HepG2 (cell line): ENCODE data around the gene ISOC2. TPM values are rescaled to one million over a fixed set of nuclear protein-coding genes. Genes with fewer than 3 reads are reported as not detected.

ENCODE experiments used
- ATAC-seq: fragments of 200-7000 bp; cut with Tn5 transposase; 3 replicates; pipeline ENCODE4 v1.9.1; 2020; ENCODE audit warnings: mild to moderate bottlenecking, moderate library complexity
- BruUV-seq: library from RNA; stranded (reverse); fragments of 400-500 nt; replicated peaks from 2 replicates; lab custom pipeline; 2021; lab: Mats Ljungman, UMichigan
- CTCF ChIA-PET: fragments of 300-600 bp; formaldehyde crosslinking; extraction: SDS; loops from one replicate; lab custom pipeline; 2021; ENCODE audit warnings: low total read pairs, inconsistent platforms, low intra/inter-chr PET ratio; lab: Yijun Ruan, JAX
- POLR2A ChIA-PET: fragments of 350-600 bp; sonication (Branson Sonifier 250); formaldehyde crosslinking; loops from one replicate; lab custom pipeline; 2020; ENCODE audit warnings: antibody characterized with exemption, inconsistent platforms; lab: Yijun Ruan, JAX
- DNase-seq: peaks from one replicate; pipeline ENCODE4 v3.0.0-alpha.2; 2015; ENCODE audit warnings: low spot score
- FAIRE-seq: peaks from 3 replicates; lab custom pipeline; 2011; peaks lifted over from hg19 to GRCh38; lab: Jason Lieb, UNC
- H2AFZ ChIP-seq: one replicate; pipeline ENCODE4 v1.6.1; 2011; ENCODE audit warnings: low read length, inconsistent platforms
- H3K27ac ChIP-seq: fragments of 300-600 bp; 3 replicates; pipeline ENCODE4 v1.8.0; 2011; ENCODE audit warnings: mixed run types, mild to moderate bottlenecking, mixed read lengths, low read length, inconsistent platforms; ENCODE audit not compliant: insufficient read depth; ENCODE audit errors: extremely low read length
- H3K27me3 ChIP-seq, 2 experiments: fragments of 200-600 bp in 1 of 2; 2 replicates in 1 of 2; 3 replicates in 1 of 2; pipeline versions ENCODE4 v1.6.0 to v1.8.0; 2011; ENCODE audit warnings: low read length in 2 of 2, mild to moderate bottlenecking in 2 of 2, moderate library complexity in 2 of 2, inconsistent platforms in 1 of 2; ENCODE audit not compliant: insufficient read depth in 2 of 2, control insufficient read depth in 1 of 2
- H3K36me3 ChIP-seq, 2 experiments: fragments of 200-600 bp in 1 of 2; replicated peaks in 1 of 2; 2 replicates in 1 of 2; 3 replicates in 1 of 2; pipeline versions ENCODE4 v1.5.1 to v1.8.0; 2011; ENCODE audit warnings: low read length in 2 of 2, inconsistent platforms in 1 of 2; ENCODE audit not compliant: insufficient read depth in 2 of 2, control insufficient read depth in 1 of 2
- H3K4me1 ChIP-seq: 2 replicates; pipeline ENCODE4 v1.5.1; 2012; ENCODE audit warnings: low read length, inconsistent platforms; ENCODE audit not compliant: insufficient read depth
- H3K4me2 ChIP-seq: 2 replicates; pipeline ENCODE4 v1.6.0; 2011; ENCODE audit warnings: low read depth, low read length, inconsistent platforms
- H3K4me3 ChIP-seq, 3 experiments: fragments of 200-600 bp in 1 of 3; sonication (generic), shearing (Covaris generic) in 1 of 3; replicated peaks in 1 of 3; 2 replicates each; pipeline ENCODE4 v1.5.1; 2011 to 2016; ENCODE audit warnings: low read length in 3 of 3, inconsistent platforms in 2 of 3, low read depth in 2 of 3, mild to moderate bottlenecking in 2 of 3, control low read depth in 1 of 3, mixed read lengths in 1 of 3; ENCODE audit not compliant: insufficient read depth in 1 of 3
- H3K79me2 ChIP-seq: one replicate; pipeline ENCODE4 v1.6.1; 2011; ENCODE audit warnings: low read length, inconsistent platforms; ENCODE audit not compliant: insufficient read depth
- H3K9ac ChIP-seq: 2 replicates; pipeline ENCODE4 v1.6.0; 2011; ENCODE audit warnings: mild to moderate bottlenecking, low read depth, low read length, inconsistent platforms; ENCODE audit not compliant: insufficient read depth
- H3K9me3 ChIP-seq: 2 replicates; pipeline ENCODE4 v1.5.1; 2012; ENCODE audit warnings: mild to moderate bottlenecking, low read length
- H4K20me1 ChIP-seq: 2 replicates; pipeline ENCODE4 v1.6.0; 2011; ENCODE audit warnings: inconsistent platforms, mild to moderate bottlenecking, low read length, moderate library complexity; ENCODE audit not compliant: insufficient read depth
- GATAD2A ChIP-seq: IDR thresholded peaks from 2 replicates; pipeline ENCODE4 v1.6.1; 2016
- ISX ChIP-seq: sonication (generic); formaldehyde crosslinking; conservative IDR thresholded peaks from 2 replicates; pipeline ENCODE4 v1.5.0; 2020; ENCODE audit warnings: missing genetic modification reagents
- JUNB ChIP-seq: sonication (generic); formaldehyde crosslinking; IDR thresholded peaks from 2 replicates; pipeline ENCODE4 v1.8.0; 2022; ENCODE audit warnings: missing genetic modification reagents, mild to moderate bottlenecking, borderline replicate concordance
- NFYC ChIP-seq: IDR thresholded peaks from 2 replicates; pipeline ENCODE4 v1.6.1; 2016; ENCODE audit warnings: missing genetic modification reagents, missing compliant biosample characterization
- NONO ChIP-seq, 2 experiments: fragments of 450-650 bp in 1 of 2; sonication (generic) in 1 of 2; formaldehyde crosslinking in 1 of 2; IDR thresholded peaks in 1 of 2; conservative IDR thresholded peaks in 1 of 2; 2 replicates each; pipeline versions ENCODE4 v1.6.1 to v1.8.0; 2017 to 2022; ENCODE audit warnings: mild to moderate bottlenecking in 1 of 2, missing genetic modification reagents in 1 of 2, moderate library complexity in 1 of 2
- SSRP1 ChIP-seq: IDR thresholded peaks from 2 replicates; pipeline ENCODE4 v1.6.1; 2016; ENCODE audit warnings: control low read depth
- ZBTB10 ChIP-seq: sonication (generic); formaldehyde crosslinking; IDR thresholded peaks from 2 replicates; pipeline ENCODE4 v1.4.0; 2020; ENCODE audit warnings: missing genetic modification reagents, borderline replicate concordance
- ZNF510 ChIP-seq: sonication (generic); formaldehyde crosslinking; IDR thresholded peaks from 2 replicates; pipeline ENCODE4 v1.4.0; 2020; ENCODE audit warnings: low read depth, mild to moderate bottlenecking, missing genetic modification reagents
- ZNF761 ChIP-seq: sonication (generic); formaldehyde crosslinking; conservative IDR thresholded peaks from 2 replicates; pipeline ENCODE4 v1.4.0; 2020; ENCODE audit warnings: mild to moderate bottlenecking, missing genetic modification reagents
- WGBS: methylation state at CpG from one replicate; pipeline ENCODE4 v1.1.6; 2017; ENCODE audit warnings: low lambda C conversion rate; 5-methylcytosine and 5-hydroxymethylcytosine counted together
- in situ Hi-C: cut with HindIII; loops from 2 replicates; pipeline ENCODE4 v1.10.0; 2017; ENCODE audit warnings: low pct_unique_long_range_greater_than_20kb; ENCODE audit not compliant: extremely low pct_ligation_motif_present
- intact Hi-C: fragments of 100-400 bp; cut with micrococcal nuclease; formaldehyde crosslinking; loops from one replicate; pipeline ENCODE4 v1.10.0; 2022; ENCODE audit not compliant: unreplicated experiment
- polyA plus RNA-seq, 8 experiments: library from polyadenylated mRNA; depleted of rRNA in 3 of 8; stranded (reverse) in 7 of 8; unstranded in 1 of 8; fragments of >200 nt; fragmentation: Illumina TruSeq in 4 of 8; extraction: Trizol in 4 of 8; gene quantifications; 2 replicates each; pipeline versions ENCODE4 v1.2.1 to v1.2.3, GENCODE V29; 2011 to 2016; ENCODE audit warnings: low read depth in 4 of 8, missing spikeins in 1 of 8, mixed read lengths in 1 of 8; ENCODE audit not compliant: insufficient read depth in 1 of 8
- total RNA-seq, 5 experiments: library from RNA; depleted of rRNA; stranded (reverse); fragments of >200 nt; fragmentation: Illumina TruSeq; extraction: Trizol; gene quantifications; 2 replicates each; pipeline ENCODE4 v1.2.3, GENCODE V29; 2016; ENCODE audit warnings: low read depth in 1 of 5
- TF ChIP-seq, protein P1 (sequence below): sonication (generic); formaldehyde crosslinking; IDR thresholded peaks from 2 replicates; pipeline ENCODE4 v1.8.0; 2022; ENCODE audit warnings: low read depth, missing genetic modification reagents
- TF ChIP-seq, protein P2 (sequence below): sonication (generic); formaldehyde crosslinking; IDR thresholded peaks from 2 replicates; pipeline ENCODE4 v1.4.0; 2020; ENCODE audit warnings: mild to moderate bottlenecking, missing genetic modification reagents, borderline replicate concordance

The ISOC2 gene
- total and polyA plus RNA-seq, 2 of the 13 experiments (the other 11 are each of a cell fraction or from before 2014, with no cell fraction given): 76.8 to 105 TPM

DNA sequence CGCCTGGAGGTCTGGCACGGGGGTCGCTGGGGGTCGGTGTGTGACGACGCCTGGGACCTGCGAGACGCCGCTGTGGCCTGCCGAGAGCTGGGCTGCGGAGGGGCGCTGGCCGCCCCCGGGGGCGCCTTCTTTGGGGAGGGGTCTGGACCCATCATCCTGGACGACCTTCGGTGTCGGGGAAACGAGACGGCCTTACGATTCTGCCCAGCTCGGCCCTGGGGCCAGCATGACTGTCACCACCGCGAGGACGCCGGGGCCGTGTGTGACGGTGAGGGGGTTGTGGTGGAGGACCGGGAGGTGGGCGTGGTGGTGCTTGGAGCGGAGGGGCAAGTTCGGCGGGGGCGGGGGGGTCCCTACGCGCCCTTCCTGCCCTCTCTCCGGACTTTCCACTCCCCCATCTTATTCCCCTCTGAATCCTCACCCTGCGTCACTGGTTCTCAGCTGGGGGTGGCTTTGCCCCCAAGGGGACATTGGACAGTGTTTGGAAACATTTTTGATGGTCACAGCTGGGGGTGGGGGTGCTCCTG lies 32.3 kb upstream of the ISOC2 start:
- H3K9ac ChIP-seq: no peak overlapping the region
- H3K4me1 ChIP-seq: peaks cover 1% of the 10 kb centered on the region; the same call in 1 of the 2 replicates
- no peaks in the 10 kb centered on the region for H4K20me1 ChIP-seq
- no peak overlapping the region for H2AFZ ChIP-seq
- intact Hi-C loops (no loop called here), in situ Hi-C loops (no loop called here)
- H3K4me3 ChIP-seq: no peak overlapping the region
- H3K27me3 ChIP-seq: peaks cover 18 to 79% of the 10 kb centered on the region in 2 experiments
- POLR2A ChIA-PET: interaction anchor here (1.2 to 1.6 kb wide), 2 partner anchors 8 to 11 kb away, joined by 3 to 5 read pairs; partner anchors contain the start of gene NAT14
- no peak overlapping the region for H3K4me2 ChIP-seq
- no peak overlapping the region for H3K27ac ChIP-seq
- 9% methylated on average over 5 of the region's 38 CpGs for whole genome bisulfite sequencing
- BruUV-seq: no TSS peak
- no peak for FAIRE-seq
- no peaks in the 10 kb centered on the region for H3K36me3 ChIP-seq
- H3K9me3 ChIP-seq: no peaks in the 10 kb centered on the region
- DNase-seq: no peak
- no peak for ATAC-seq
- no peak for TF ChIP-seq ZBTB10
- no peak for TF ChIP-seq NFYC (CRISPR knock-in tag)
- TF ChIP-seq, protein P1, sequence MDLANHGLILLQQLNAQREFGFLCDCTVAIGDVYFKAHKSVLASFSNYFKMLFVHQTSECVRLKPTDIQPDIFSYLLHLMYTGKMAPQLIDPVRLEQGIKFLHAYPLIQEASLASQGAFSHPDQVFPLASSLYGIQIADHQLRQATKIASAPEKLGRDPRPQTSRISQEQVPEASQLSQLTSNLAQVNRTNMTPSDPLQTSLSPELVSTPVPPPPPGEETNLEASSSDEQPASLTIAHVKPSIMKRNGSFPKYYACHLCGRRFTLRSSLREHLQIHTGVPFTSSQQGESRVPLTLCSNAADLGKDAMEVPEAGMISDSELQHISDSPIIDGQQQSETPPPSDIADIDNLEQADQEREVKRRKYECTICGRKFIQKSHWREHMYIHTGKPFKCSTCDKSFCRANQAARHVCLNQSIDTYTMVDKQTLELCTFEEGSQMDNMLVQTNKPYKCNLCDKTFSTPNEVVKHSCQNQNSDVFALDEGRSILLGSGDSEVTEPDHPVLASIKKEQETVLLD (CRISPR knock-in tag): no peak
- TF ChIP-seq SSRP1: no peak
- no peak for TF ChIP-seq NONO (IDR thresholded peaks at IDR 0.05)
- no peak for TF ChIP-seq NONO (CRISPR knock-in tag; conservative IDR thresholded peaks at IDR 0.05)
- TF ChIP-seq GATAD2A (CRISPR knock-in tag): no peak
- TF ChIP-seq ZNF510 (CRISPR knock-in tag): no peak
- no peak for TF ChIP-seq ISX
- TF ChIP-seq, protein P2, sequence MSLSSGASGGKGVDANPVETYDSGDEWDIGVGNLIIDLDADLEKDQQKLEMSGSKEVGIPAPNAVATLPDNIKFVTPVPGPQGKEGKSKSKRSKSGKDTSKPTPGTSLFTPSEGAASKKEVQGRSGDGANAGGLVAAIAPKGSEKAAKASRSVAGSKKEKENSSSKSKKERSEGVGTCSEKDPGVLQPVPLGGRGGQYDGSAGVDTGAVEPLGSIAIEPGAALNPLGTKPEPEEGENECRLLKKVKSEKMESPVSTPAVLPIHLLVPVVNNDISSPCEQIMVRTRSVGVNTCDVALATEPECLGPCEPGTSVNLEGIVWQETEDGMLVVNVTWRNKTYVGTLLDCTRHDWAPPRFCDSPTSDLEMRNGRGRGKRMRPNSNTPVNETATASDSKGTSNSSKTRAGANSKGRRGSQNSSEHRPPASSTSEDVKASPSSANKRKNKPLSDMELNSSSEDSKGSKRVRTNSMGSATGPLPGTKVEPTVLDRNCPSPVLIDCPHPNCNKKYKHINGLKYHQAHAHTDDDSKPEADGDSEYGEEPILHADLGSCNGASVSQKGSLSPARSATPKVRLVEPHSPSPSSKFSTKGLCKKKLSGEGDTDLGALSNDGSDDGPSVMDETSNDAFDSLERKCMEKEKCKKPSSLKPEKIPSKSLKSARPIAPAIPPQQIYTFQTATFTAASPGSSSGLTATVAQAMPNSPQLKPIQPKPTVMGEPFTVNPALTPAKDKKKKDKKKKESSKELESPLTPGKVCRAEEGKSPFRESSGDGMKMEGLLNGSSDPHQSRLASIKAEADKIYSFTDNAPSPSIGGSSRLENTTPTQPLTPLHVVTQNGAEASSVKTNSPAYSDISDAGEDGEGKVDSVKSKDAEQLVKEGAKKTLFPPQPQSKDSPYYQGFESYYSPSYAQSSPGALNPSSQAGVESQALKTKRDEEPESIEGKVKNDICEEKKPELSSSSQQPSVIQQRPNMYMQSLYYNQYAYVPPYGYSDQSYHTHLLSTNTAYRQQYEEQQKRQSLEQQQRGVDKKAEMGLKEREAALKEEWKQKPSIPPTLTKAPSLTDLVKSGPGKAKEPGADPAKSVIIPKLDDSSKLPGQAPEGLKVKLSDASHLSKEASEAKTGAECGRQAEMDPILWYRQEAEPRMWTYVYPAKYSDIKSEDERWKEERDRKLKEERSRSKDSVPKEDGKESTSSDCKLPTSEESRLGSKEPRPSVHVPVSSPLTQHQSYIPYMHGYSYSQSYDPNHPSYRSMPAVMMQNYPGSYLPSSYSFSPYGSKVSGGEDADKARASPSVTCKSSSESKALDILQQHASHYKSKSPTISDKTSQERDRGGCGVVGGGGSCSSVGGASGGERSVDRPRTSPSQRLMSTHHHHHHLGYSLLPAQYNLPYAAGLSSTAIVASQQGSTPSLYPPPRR (CRISPR knock-in tag): no peak
- no peak for TF ChIP-seq JUNB (CRISPR knock-in tag)
- no peak for TF ChIP-seq ZNF761 (CRISPR knock-in tag)
- no peaks in the 10 kb centered on the region for H3K79me2 ChIP-seq
- CTCF ChIA-PET: no interaction called here
